ENCODE results near the gene LIME1. TPM values are rescaled to one million over a fixed set of nuclear protein-coding genes. Genes with fewer than 3 reads are reported as not detected.

LIME1 gene
- total RNA-seq, 1 experiment from 2014 or later = 13.5 TPM

- Histone ChIP-seq H3K4ac (ENCODE audit: low read depth, low read length) (no peak overlapping the region), H4K5ac (ENCODE audit: insufficient read length, low read depth, low read length) (no peak overlapping the region), H2BK20ac (ENCODE audit: low read depth, low read length, poor library complexity, severe bottlenecking) (no peak overlapping the region), H3K14ac (ENCODE audit: insufficient read depth, low read length) (no peak overlapping the region), H3K27me3 (ENCODE audit: insufficient read depth, low read length) (no peaks in the 10 kb centered on the region; the same call in 1 of the 2 replicates), H2BK15ac (ENCODE audit: low read depth, low read length) (no peak overlapping the region), H3K23ac (ENCODE audit: insufficient read length, low read depth, low read length) (no peak overlapping the region), H2AFZ (ENCODE audit: low read length) (no peak overlapping the region), H2AK5ac (ENCODE audit: insufficient read length, low read length) (no peak overlapping the region), H4K8ac (replicated peaks; ENCODE audit: insufficient read length, low read depth, low read length) (no peak overlapping the region), H3T11ph (ENCODE audit: low read length) (no peak overlapping the region), H4K91ac (ENCODE audit: insufficient read length, low read depth, low read length) (no peak overlapping the region), H3K27ac (ENCODE audit: insufficient read length, low read depth, low read length) (no peak overlapping the region), H2BK5ac (ENCODE audit: insufficient read length, low read length) (no peak overlapping the region), H3K56ac (ENCODE audit: insufficient read length, low read depth, low read length) (no peak overlapping the region), H3K23me2 (ENCODE audit: insufficient read length, low read depth, low read length, poor library complexity, severe bottlenecking) (no peaks in the 10 kb centered on the region), H4K20me1 (ENCODE audit: control insufficient read depth, insufficient read depth, insufficient read length) (no peaks in the 10 kb centered on the region), H2BK12ac (ENCODE audit: insufficient read length, low read depth, low read length) (no peak overlapping the region), H3K4me2 (ENCODE audit: insufficient read depth, insufficient read length, low read length) (no peak overlapping the region), H3K9ac (ENCODE audit: extremely low read depth, insufficient read length, low read length) (no peak overlapping the region), H3K18ac (ENCODE audit: insufficient read length, low read depth, low read length) (no peak overlapping the region), H2BK120ac (ENCODE audit: low read depth, low read length, poor library complexity, severe bottlenecking) (no peak overlapping the region), H3K4me1 (ENCODE audit: insufficient read depth, low read length) (no peaks in the 10 kb centered on the region), H3K79me2 (ENCODE audit: insufficient read depth, low read length) (no peaks in the 10 kb centered on the region), H3K9me3 (ENCODE audit: control insufficient read depth, low read depth, low read length) (no peaks in the 10 kb centered on the region), H3K79me1 (ENCODE audit: insufficient read depth, low read depth, low read length, poor library complexity, severe bottlenecking) (no peaks in the 10 kb centered on the region)
- no CpG with 5 or more reads among the region's 7 CpGs for WGBS (ENCODE audit: extremely low coverage, insufficient read length, low lambda C conversion rate)
- DNase-seq = no peak
- H3K4me1 Mint-ChIP-seq = peaks cover 5 to 9% of the 10 kb centered on the region in 2 experiments
- peak overlapping the region in 1 of 2 experiments; percentile 55; a peak in 2 of 5 replicates for H3K4me3 Mint-ChIP-seq
- no peaks in the 10 kb centered on the region for H3K9me3 Mint-ChIP-seq
- no peaks in the 10 kb centered on the region for H3K27me3 Mint-ChIP-seq (ENCODE audit: low read depth)
- H3K27ac Mint-ChIP-seq = peak overlapping the region in 1 of 3 experiments; percentile 83; a peak in 2 of 7 replicates
- TF ChIP-seq CTCF (conservative IDR thresholded peaks at IDR 0.05) = no peak
- H3K36me3 Mint-ChIP-seq (ENCODE audit: insufficient read depth in 1 of 3, low read depth in 3 of 3) = peaks cover 2 to 23% (median 2%) of the 10 kb centered on the region in 3 experiments; a peak in 5 of 7 replicates
These were observed 21.7 kb downstream of the LIME1 start for GRCh38 chr20:63758152-63758551.
